Measurements from ENCODE around the gene C1orf232. TPM values are rescaled to one million over a fixed set of nuclear protein-coding genes. Genes with fewer than 3 reads are reported as not detected.

C1orf232 gene
- total RNA-seq, 1 experiment from 2014 or later: not detected

- Histone ChIP-seq H3K9me2 (ENCODE audit: insufficient read depth) (no peaks in the 10 kb centered on the region), H4K20me1 (ENCODE audit: insufficient read depth) (no peaks in the 10 kb centered on the region), H3K27ac (ENCODE audit: low read depth, low read length) (no peak overlapping the region), H3K4me2 (ENCODE audit: low read length) (no peak overlapping the region), H3K36me3 (ENCODE audit: control insufficient read depth in 1 of 2, insufficient read depth in 2 of 2, low read length in 2 of 2) (no peaks in the 10 kb centered on the region; a peak in 1 of 4 replicates), H3K4me1 (ENCODE audit: control insufficient read depth in 1 of 2, insufficient read depth in 2 of 2, low read length in 2 of 2) (peaks cover 11 to 22% of the 10 kb centered on the region in 2 experiments), H3K9me3 (ENCODE audit: control insufficient read depth in 1 of 2, insufficient read depth in 1 of 2, low read depth in 1 of 2, low read length in 2 of 2) (no peaks in the 10 kb centered on the region), H3K4me3 (replicated peaks in 1 of 2; ENCODE audit: low read depth in 1 of 2, low read length in 2 of 2) (no peak overlapping the region), H3K27me3 (ENCODE audit: insufficient read depth, low read length) (no peaks in the 10 kb centered on the region), H3K79me2 (ENCODE audit: insufficient read depth, low read length) (peaks cover 7% of the 10 kb centered on the region; the same call in 1 of the 2 replicates), H3K9ac (ENCODE audit: low read length) (no peak overlapping the region), H2AFZ (ENCODE audit: low read depth, low read length, poor library complexity, severe bottlenecking) (no peak overlapping the region)
- ChIA-PET CTCF (no interaction called here), POLR2A (no interaction called here), RAD21 (ENCODE audit: low non-redundant PET in 1 of 2, low total read pairs in 2 of 2, uncharacterized antibody in 2 of 2, unreplicated experiment in 2 of 2) (no interaction called here)
- BruUV-seq (replicated peaks): no TSS peak
- intact Hi-C loops (cut with micrococcal nuclease): no loop called here
- TF ChIP-seq ZNF274 (IDR thresholded peaks at IDR 0.05; ENCODE audit: low read depth, low read length): no peak
- no peak for TF ChIP-seq SRF (IDR thresholded peaks at IDR 0.05; ENCODE audit: low read depth)
- TF ChIP-seq ATF3 (IDR thresholded peaks at IDR 0.05): no peak
- TF ChIP-seq POLR2AphosphoS5 (IDR thresholded peaks at IDR 0.05; ENCODE audit: low read depth, low read length): no peak
- TF ChIP-seq EGR1 (IDR thresholded peaks at IDR 0.05; ENCODE audit: low read depth): no peak
- no peak for TF ChIP-seq CTCF (IDR thresholded peaks at IDR 0.05 in 2 of 3, conservative IDR thresholded peaks at IDR 0.05 in 1 of 3; ENCODE audit: borderline replicate concordance in 1 of 3, insufficient read depth in 1 of 3, low read depth in 2 of 3, low read length in 2 of 3)
- TF ChIP-seq EZH2phosphoT487 (IDR thresholded peaks at IDR 0.05; ENCODE audit: borderline replicate concordance): no peak
- TF ChIP-seq RAD21 (IDR thresholded peaks at IDR 0.05; ENCODE audit: low read depth): no peak
- TF ChIP-seq ZBTB33 (IDR thresholded peaks at IDR 0.05; ENCODE audit: extremely low read depth, insufficient replicate concordance, low read length): no peak
- TF ChIP-seq ZFX (IDR thresholded peaks at IDR 0.05): no peak
- no peak for TF ChIP-seq CBX3 (IDR thresholded peaks at IDR 0.05; ENCODE audit: low read depth)
- TF ChIP-seq TCF7L2 (IDR thresholded peaks at IDR 0.05; ENCODE audit: borderline replicate concordance, extremely low read depth, insufficient read depth, insufficient read length): no peak
- TF ChIP-seq ELF1 (IDR thresholded peaks at IDR 0.05; ENCODE audit: borderline replicate concordance, low read depth): no peak
- no peak for TF ChIP-seq CEBPB (IDR thresholded peaks at IDR 0.05; ENCODE audit: low read depth)
- ATAC-seq: no peak
- no peak for DNase-seq (ENCODE audit: low read depth, low spot score)
Observed at GRCh38 chr1:26181586-26182382, 13.0 kb upstream of the C1orf232 start.
